Activated CD8-positive, alpha-beta memory T cell treated with anti-CD3 and anti-CD28 coated beads for 36 hours (primary cell): ENCODE data around the gene GRB2. TPM values are rescaled to one million over a fixed set of nuclear protein-coding genes. Genes with fewer than 3 reads are reported as not detected.

ENCODE experiments used
- CTCF ChIA-PET: fragments of 350-600 bp; sonication (Branson Sonifier 250); formaldehyde crosslinking; loops from one replicate; lab custom pipeline; 2021; ENCODE audit warnings: antibody characterized with exemption; lab: Charles Lee
- POLR2A ChIA-PET: fragments of 350-600 bp; sonication (Branson Sonifier 250); formaldehyde crosslinking; loops from one replicate; lab custom pipeline; 2021; ENCODE audit warnings: antibody characterized with exemption; lab: Charles Lee
- total RNA-seq, 2 experiments: library from RNA; stranded (reverse); gene quantifications; one replicate each; pipeline ENCODE4 v1.2.3, GENCODE V29; 2021

Gene GRB2
- total RNA-seq, 2 experiments from 2014 or later = 181 to 182 TPM

DNA sequence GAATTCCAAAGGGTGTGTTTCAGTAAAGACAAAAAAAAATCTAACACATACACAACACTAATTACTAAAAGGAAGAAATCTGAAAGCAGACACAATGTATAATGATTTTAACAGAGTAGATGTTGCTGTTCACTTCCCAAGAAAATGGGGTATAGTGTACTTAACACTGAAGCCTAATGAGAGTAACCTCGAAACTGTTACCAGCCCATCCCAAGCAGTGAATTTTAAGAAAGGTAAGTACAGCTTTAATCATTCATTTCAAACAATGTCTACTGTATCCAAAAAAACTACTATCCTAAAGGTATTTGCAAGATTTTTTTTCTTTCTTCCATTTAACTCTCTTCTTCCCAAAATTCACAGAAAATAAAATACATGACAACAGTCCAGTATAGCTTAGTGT is 8.3 kb downstream of the GRB2 start:
- ChIA-PET CTCF (interaction anchor here (0.9 to 2.0 kb wide), 4 partner anchors 59 to 134 kb away, joined by 3 to 8 read pairs (median 4); no protein-coding TSS in a partner anchor), POLR2A (interaction anchor here (0.5 to 0.6 kb wide), 2 partner anchors 8 to 102 kb away, joined by 3 to 4 read pairs; no protein-coding TSS in a partner anchor)

DNA sequence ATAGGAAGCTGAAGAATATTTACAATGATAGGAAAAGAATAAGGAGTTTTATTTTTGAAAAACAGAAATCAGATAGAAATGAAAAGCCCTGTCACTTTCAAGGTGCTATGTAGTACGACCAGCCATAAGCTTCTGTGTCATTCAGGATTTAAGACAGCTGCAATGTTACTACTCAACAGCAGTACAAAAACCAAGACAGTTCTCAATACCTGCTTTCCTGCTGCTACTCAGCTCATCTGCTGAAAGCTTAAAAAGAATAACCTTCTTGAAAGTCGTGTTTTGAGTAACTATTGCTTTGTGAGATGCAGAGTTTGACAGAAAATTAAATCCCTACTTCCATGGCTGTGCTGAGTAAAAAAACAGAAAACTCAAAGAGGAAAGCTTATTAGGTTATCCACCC is 8.7 kb downstream of the GRB2 start:
- ChIA-PET CTCF (interaction anchor here (0.9 to 2.0 kb wide), 4 partner anchors 58 to 134 kb away, joined by 3 to 8 read pairs (median 4); no protein-coding TSS in a partner anchor), POLR2A (interaction anchor here (0.5 to 0.6 kb wide), 2 partner anchors 8 to 101 kb away, joined by 3 to 4 read pairs; no protein-coding TSS in a partner anchor)

DNA sequence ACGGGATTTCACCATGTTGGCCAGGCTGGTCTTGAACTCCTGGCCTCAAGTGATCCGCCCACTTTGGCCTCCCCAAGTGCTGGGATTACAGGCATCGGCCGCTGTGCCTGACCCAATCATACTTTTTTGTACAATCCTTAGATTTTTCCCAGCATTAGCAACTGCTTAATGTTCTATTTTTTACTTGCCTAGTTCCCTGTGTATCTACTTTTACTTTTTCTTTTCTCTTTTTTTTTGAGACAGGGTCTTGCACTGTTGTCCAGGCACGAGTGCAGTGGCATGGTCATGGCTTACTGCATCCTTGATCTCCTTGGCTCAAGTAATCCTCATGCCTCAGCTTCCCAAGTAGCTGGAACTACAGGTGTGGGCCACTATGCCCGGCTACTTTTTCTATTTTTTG is 9.5 kb downstream of the GRB2 start:
- ChIA-PET POLR2A (no interaction called here), CTCF (interaction anchor here (1.0 to 2.0 kb wide), 2 partner anchors 73 to 107 kb away, joined by 3 to 8 read pairs; partner anchors contain the start of gene SLC25A19)

DNA sequence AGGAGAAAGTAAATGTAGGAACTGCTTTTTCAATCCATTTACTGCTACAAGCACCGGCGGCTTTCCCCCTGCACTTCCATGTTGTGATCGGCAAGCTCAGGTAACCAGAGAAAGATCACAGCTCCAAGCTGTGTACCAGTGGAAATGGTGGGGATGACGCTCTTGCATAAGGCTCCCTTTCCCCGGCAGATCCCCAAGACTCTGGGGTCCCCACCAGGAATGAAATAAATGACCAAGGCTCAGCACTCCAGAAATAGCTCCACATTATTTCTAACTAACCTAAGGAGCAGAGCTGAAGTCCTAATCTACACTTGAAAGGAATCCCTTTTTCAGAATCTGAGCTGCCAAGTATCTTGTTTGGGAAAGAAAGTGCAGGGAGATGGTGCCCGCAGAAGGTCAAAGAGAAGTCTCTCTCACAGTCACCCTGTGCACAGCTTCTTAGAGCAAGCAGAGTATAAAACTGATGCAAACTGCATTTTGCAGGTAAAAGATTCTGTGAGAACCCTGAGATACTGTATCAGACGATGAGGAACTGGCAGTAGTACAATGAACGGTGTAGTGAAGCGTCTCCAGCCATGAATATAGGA is 11.1 kb downstream of the GRB2 start:
- POLR2A ChIA-PET = interaction anchor here (0.6 to 1.7 kb wide), 2 partner anchors 21 to 105 kb away, joined by 5 to 12 read pairs; partner anchors contain the start of gene SLC25A19
- CTCF ChIA-PET = interaction anchor here (0.6 to 2.5 kb wide), 6 partner anchors 10 to 72 kb away, joined by 3 to 11 read pairs (median 6); no protein-coding TSS in a partner anchor

DNA sequence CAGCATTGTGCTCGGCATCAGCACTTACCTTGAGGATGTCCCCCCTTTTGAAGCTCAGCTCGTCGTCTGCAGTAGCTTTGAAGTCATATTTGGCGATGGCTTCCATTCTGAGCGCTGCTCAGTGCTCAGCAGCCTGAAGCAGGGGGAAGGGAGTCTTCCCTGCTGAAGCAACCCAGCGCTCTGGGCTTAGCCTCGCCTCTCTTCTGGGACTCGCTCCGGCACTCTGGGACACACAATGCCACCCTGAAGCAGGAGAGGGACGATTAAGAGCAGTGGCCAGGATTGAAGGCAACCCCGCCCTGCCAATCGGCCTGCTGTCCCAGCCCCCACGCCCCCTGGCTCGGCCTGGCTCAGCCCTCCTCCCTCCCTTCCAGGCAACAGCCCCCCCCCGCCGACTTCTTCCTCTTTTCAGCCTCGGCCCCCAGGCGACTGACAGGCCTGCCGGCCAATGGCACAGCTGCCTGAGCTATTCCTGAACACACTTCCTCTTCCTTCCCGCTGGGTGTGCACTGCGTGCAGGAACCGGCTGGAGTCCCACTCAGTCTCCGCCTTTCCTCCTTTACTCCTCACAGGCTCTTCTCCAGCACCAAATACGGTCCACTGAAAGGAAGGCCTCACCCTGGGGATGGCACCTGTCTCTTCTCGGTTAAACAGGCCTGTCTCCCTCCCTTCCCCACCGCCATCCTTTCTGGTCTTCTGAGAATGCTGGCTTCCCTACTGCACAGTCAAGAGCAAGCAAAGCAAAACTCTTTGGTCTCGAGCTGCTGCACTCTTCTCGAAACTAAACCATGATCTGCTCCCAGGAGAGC is 11.8 kb downstream of the GRB2 start:
- ChIA-PET POLR2A (interaction anchor here (1.0 to 1.7 kb wide), 3 partner anchors 12 to 105 kb away, joined by 3 to 5 read pairs (median 5); partner anchors contain the start of genes GRB2 and SLC25A19), CTCF (interaction anchor here (0.5 to 2.5 kb wide), 11 partner anchors 8 to 116 kb away, joined by 3 to 11 read pairs (median 4); no protein-coding TSS in a partner anchor)

DNA sequence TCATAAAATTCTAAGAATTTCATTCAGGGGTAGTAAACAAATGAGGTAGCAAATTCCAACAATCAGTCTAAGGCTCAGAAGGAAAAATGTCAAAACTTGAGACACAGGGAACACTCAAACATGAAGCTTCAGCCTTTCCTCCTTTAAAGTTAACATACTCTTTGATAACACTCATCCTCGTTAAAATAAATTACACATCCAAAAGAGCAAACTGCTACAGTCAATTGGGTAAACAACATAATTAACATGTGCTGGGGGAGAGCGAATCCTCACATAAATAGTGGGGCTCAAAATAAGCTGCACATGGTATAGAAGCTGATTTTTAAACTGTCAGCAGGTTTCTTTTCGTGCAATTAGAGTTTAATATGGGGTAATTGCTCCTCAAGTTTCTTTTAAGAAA is 12.9 kb downstream of the GRB2 start:
- POLR2A ChIA-PET = no interaction called here
- CTCF ChIA-PET = interaction anchor here (1.0 to 2.5 kb wide), 3 partner anchors 9 to 70 kb away, joined by 3 to 11 read pairs (median 3); no protein-coding TSS in a partner anchor

DNA sequence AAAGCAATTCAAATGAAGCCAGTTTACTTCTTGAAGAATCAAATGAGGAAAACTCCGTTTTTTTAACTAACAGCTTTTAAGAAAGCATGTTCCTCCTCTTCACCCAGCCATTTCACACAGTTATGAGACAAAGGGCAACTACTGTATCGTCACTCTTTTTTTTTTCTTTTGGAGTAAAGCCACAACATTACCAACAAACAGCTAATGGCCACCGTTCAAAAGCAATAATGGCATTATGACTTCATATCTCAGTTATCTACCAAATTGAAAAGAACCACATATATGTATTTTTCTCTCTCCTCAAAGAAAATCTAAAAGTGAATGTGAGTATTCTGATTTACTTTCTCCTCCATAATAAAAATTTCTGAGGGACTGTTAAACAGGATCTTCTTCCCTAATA is 14.5 kb downstream of the GRB2 start:
- POLR2A ChIA-PET = no interaction called here

DNA sequence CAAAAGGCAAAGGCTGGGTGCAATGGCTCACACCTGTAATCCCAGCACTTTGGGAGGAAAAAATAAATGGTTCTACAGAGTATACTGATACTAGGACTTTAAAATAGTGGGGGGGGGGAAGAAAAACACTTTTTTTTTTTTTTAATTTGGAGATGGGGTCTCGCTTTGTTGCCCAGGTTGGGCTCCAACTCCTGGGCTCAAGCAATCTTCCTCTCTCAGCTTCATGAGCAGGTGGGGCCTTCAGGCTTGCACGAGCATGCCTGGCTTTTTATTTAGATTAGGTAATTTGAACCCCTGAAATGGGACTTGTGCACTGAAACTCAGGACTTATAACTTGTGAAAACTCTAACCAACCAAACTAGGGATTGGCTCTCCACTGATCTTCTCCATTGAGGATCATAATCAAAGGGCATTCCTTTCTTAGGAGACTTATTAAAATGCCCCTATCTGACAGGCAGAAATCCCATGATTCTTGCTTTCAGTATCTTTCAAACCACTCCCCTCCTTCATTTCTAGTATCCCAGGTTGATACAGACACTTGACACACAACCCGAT is 16.9 kb downstream of the GRB2 start:
- POLR2A ChIA-PET = no interaction called here
- CTCF ChIA-PET = no interaction called here

More for the DNA sequence above, 14.5 kb downstream of the GRB2 start:
- CTCF ChIA-PET = interaction anchor here (0.9 to 2.9 kb wide), 2 partner anchors 69 to 94 kb away, joined by 5 to 9 read pairs; no protein-coding TSS in a partner anchor

DNA sequence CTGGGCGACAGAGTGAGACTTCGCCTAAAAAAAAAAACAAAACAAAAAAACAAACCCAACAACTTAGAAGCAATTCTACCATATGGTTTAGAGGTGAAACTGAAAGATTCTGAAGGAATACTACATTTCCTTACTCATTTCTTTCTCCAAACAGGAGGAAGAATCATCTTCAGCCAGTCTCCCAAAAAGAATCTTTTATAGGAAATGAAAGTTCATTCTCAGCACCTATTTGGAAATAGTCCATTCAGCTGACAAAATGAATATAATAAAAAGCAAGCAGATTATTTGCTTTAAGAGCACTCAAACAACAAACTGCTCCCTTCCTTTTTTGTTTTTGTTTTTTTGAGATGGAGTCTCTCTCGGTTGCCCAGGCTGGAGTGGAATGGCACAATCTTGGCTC is 17.7 kb downstream of the GRB2 start:
- CTCF ChIA-PET = no interaction called here
- POLR2A ChIA-PET = no interaction called here

DNA sequence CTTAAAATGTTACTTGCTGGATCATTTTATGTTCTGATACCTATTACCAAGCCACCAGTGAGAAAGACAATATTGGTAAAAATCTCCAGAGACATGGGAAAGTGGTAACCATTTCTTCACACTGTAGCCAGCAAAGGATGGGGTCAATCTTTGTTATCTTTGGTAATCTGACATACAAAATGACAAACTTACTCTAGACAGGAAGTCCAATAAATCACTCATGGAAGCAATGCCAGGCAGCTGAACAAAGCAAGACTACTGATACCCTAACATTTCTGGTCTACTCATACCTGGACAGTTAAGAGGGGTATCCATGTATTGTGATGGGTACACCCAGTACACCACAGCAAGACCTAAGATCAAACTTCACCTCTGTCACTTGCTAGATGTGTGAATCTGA is 19.0 kb downstream of the GRB2 start:
- ChIA-PET CTCF (no interaction called here), POLR2A (interaction anchor here (0.7 kb wide), 1 partner anchor 14 kb away, joined by 3 read pairs; no protein-coding TSS in a partner anchor)

DNA sequence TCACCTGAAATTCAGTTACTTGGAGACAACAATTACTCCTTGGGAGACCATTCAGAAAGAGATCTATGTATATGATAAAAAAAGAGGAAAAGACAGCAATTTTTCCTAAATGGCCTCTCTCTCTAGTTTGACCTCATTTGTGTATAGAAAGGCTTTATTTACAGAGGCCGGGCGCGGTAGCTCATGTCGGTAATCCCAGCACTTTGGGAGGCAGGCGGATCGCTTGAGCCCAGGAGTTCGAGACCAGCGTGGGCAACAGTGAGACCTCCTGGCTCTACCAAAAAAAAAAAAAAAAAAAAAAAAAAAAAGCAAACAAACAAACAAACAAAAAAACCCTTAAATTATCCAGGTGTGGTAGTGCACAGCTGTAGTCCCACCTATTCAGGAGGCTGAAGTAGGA is 20.7 kb downstream of the GRB2 start:
- ChIA-PET CTCF (interaction anchor here (0.7 kb wide), 1 partner anchor 10 kb away, joined by 6 read pairs; no protein-coding TSS in a partner anchor), POLR2A (no interaction called here)

DNA sequence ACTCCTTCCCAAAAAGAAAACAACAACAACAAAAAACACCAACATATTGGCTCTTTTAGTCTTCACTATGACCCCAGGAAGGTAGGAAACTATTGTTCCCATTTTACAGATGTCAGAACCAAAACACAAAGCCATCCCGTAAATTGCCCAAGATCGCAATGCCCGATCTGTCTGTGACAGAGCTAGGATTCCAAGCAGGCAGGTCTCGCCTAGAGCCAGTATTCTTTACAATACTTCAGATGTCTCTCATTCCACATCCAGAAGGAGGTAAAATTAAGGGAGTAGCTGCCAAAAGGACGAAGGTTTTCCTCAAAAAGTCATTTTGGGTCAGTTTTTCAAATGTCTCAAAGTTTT is 21.7 kb downstream of the GRB2 start:
- CTCF ChIA-PET = no interaction called here
- POLR2A ChIA-PET = interaction anchor here (0.6 kb wide), 1 partner anchor 63 kb away, joined by 4 read pairs; no protein-coding TSS in a partner anchor

DNA sequence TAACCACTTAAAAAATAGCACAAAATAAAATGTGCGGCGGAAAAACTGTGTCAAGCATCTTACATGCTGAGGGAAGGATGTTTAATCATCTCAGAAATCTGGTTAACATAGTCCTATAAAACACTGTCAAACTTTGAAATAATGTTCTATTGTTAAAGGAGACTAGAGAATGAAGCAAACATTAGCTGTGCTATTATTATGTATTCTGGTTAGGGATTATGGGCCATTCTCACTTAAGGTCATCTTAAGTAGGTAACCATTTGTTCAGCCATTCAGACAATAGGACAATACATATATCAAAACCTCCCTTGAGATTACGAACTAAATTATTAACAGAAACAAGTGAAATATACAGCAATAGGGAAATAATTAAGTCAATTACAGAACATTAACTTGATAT is 24.7 kb downstream of the GRB2 start:
- ChIA-PET POLR2A (no interaction called here), CTCF (interaction anchor here (0.8 to 1.1 kb wide), 2 partner anchors 36 to 43 kb away, joined by 3 read pairs; no protein-coding TSS in a partner anchor)

DNA sequence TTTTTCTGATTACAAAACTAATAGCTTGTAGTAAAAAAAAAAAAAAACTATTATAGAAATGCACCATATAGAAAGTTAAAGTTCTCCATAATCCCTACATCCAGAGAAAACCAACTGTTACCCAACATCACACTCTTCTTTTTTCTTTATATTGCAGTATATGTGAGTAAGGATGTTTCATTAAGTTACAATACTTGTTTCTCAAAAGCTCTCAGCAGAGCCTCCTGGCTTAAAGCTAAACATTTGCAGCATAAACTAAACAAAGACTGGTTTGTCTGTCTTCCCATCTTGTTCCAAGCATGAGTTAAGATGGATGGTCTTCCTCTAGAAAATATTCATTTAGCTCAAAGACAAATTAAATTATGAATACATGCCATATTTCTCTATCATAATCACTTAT is 25.2 kb downstream of the GRB2 start:
- POLR2A ChIA-PET = no interaction called here
- CTCF ChIA-PET = interaction anchor here (0.8 to 1.9 kb wide), 2 partner anchors 10 to 35 kb away, joined by 3 to 4 read pairs; no protein-coding TSS in a partner anchor

DNA sequence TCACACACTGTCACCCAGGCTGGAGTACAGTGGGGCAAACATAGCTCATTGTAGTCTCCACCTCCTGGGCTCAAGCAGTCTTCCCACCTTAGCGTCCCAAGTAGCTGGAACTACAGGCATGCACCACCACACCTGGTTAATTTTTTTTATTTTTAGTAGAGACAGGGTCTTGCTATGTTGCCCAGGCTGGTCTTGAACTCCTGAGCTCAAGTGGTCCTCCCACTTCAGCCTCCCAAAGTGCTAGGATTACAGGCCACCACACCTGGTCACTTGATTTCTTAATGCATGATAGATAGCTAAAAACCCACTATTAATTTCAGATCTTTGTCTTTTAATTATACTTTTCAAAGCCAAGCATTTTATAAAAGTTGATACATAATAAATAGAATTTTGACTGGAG is 26.1 kb downstream of the GRB2 start:
- CTCF ChIA-PET = interaction anchor here (0.7 to 1.9 kb wide), 3 partner anchors 11 to 34 kb away, joined by 3 to 4 read pairs (median 4); partner anchors contain the start of gene GRB2
- POLR2A ChIA-PET = interaction anchor here (0.6 kb wide), 1 partner anchor 21 kb away, joined by 3 read pairs; no protein-coding TSS in a partner anchor

DNA sequence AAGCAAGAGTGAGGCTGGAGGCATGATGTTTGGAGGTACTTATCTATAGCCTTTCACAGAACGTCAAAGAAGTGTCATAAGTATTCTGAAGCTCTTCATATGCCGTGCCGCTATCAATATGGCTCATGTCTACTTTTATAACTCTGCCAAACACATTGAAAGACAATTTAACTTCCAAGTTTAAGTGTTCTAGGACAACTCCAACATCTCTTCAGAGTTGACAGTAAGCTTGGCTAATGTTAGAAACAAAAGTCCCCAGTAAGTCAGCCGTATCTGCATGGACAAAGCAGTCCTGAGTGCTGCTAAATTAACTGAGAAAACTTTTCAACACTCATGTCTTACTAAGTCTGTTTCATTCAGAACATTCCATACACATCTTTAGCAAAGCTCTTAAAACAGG is 32.2 kb downstream of the GRB2 start:
- POLR2A ChIA-PET = no interaction called here

DNA sequence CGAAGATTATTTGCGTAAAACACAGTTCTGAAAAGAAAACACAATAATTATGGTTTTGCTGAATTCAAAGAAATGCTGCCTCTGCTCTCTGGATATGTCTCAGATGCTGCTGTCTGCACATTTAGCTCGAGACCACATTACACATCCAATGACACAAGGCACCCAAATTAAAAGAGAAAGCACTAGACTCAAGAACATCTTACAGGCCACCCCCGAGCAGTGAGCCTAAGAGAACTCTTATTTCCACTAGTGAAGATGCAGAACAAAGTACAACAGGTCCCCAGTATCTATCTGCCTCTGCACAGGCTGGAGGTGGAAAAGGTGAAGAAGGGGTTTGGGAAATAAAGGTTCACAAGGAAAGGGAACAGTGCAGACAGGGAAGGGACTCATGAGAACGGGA is 33.5 kb downstream of the GRB2 start:
- CTCF ChIA-PET = interaction anchor here (1.1 kb wide), 1 partner anchor 49 kb away, joined by 9 read pairs; no protein-coding TSS in a partner anchor
- POLR2A ChIA-PET = interaction anchor here (0.5 to 1.0 kb wide), 3 partner anchors 14 to 42 kb away, joined by 3 to 5 read pairs (median 5); no protein-coding TSS in a partner anchor

More for the DNA sequence above, 32.2 kb downstream of the GRB2 start:
- CTCF ChIA-PET = interaction anchor here (1.0 to 1.8 kb wide), 5 partner anchors 11 to 172 kb away, joined by 3 to 9 read pairs (median 3); no protein-coding TSS in a partner anchor

DNA sequence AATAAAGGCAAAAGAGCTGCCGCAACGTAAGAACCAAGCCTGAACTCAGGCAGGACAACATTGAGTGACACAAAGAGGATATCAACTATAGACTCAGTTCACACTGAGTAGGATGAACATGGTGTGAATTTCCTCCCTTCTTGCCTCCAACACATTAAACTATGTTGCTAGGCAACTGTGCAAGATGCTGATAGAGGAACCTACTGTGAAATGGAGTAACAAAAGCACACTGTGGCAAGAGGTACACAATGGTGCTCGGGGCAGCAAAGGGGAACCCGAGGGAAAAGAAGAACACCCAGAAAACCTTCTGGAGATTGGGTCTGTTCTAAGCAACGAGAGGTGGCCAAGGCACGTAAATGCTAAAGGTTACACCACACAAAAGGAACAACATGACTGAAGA is 34.1 kb downstream of the GRB2 start:
- ChIA-PET POLR2A (interaction anchor here (0.6 kb wide), 1 partner anchor 30 kb away, joined by 5 read pairs; no protein-coding TSS in a partner anchor), CTCF (no interaction called here)
